Caco-2 (cell line): Measurements from ENCODE around the gene TRIM31. TPM values are rescaled to one million over a fixed set of nuclear protein-coding genes. Genes with fewer than 3 reads are reported as not detected.

Experiments
- BruUV-seq: library from RNA; stranded (reverse); fragments of 400-500 nt; replicated peaks from 2 replicates; lab custom pipeline; 2021; lab: Mats Ljungman, UMichigan
- CTCF ChIA-PET: fragments of 300-600 bp; sonication (Branson Sonifier 250); formaldehyde crosslinking; loops from one replicate; lab custom pipeline; 2022; ENCODE audit warnings: antibody characterized with exemption; lab: Charles Lee
- POLR2A ChIA-PET: fragments of 300-600 bp; sonication (Branson Sonifier 250); formaldehyde crosslinking; loops from one replicate; lab custom pipeline; 2022; ENCODE audit warnings: antibody characterized with exemption; lab: Charles Lee
- DNase-seq, 2 experiments: peaks; one replicate each; pipeline versions ENCODE4 v3.0.0 to v3.0.0-alpha.2; 2020 to 2022
- H3K27me3 ChIP-seq: replicated peaks from 2 replicates; pipeline ENCODE4 v1.6.0; 2011; ENCODE audit warnings: low read length; ENCODE audit not compliant: control insufficient read depth, insufficient read depth
- H3K36me3 ChIP-seq: 2 replicates; pipeline ENCODE4 v1.5.1; 2011; ENCODE audit warnings: low read length; ENCODE audit not compliant: control insufficient read depth, insufficient read depth
- H3K4me1 ChIP-seq: fragments of 250-450 bp; sonication (Bioruptor Pico); 2 replicates; pipeline ENCODE4 v1.5.1; 2020; ENCODE audit warnings: mild to moderate bottlenecking
- H3K4me3 ChIP-seq: 2 replicates; pipeline ENCODE4 v1.5.1; 2011; ENCODE audit warnings: low read depth, mild to moderate bottlenecking, control low read depth, low read length
- H3K9me3 ChIP-seq: fragments of 250-450 bp; sonication (Bioruptor Pico); 2 replicates; pipeline ENCODE4 v1.5.1; 2020; ENCODE audit warnings: mild to moderate bottlenecking, moderate library complexity
- H3K27ac Mint-ChIP-seq: one replicate; pipeline ENCODE4 v1.8.0; 2022; ENCODE audit warnings: mixed read lengths; ENCODE audit not compliant: unreplicated experiment
- H3K27me3 Mint-ChIP-seq: one replicate; pipeline ENCODE4 v1.8.0; 2022; ENCODE audit warnings: mixed read lengths; ENCODE audit not compliant: insufficient read depth, unreplicated experiment
- H3K36me3 Mint-ChIP-seq: one replicate; pipeline ENCODE4 v1.8.0; 2022; ENCODE audit warnings: mild to moderate bottlenecking, mixed read lengths; ENCODE audit not compliant: insufficient read depth, unreplicated experiment
- H3K4me1 Mint-ChIP-seq: one replicate; pipeline ENCODE4 v1.8.0; 2022; ENCODE audit warnings: low read depth, mixed read lengths; ENCODE audit not compliant: unreplicated experiment
- H3K4me3 Mint-ChIP-seq: one replicate; pipeline ENCODE4 v1.8.0; 2022; ENCODE audit warnings: mild to moderate bottlenecking, moderate library complexity, mixed read lengths; ENCODE audit not compliant: unreplicated experiment
- H3K9me3 Mint-ChIP-seq: one replicate; pipeline ENCODE4 v1.8.0; 2022; ENCODE audit warnings: mixed read lengths; ENCODE audit not compliant: unreplicated experiment
- intact Hi-C: fragments of 100-400 bp; cut with micrococcal nuclease; formaldehyde crosslinking; loops from one replicate; pipeline ENCODE4 v1.10.0; 2022; ENCODE audit not compliant: unreplicated experiment
- total RNA-seq: library from RNA; stranded (reverse); gene quantifications from 2 replicates; pipeline ENCODE4 v1.2.3, GENCODE V29; 2022
- TF ChIP-seq, protein P1 (sequence below), 2 experiments: fragments of 200-600 bp in 1 of 2; IDR thresholded peaks; 1 replicate in 1 of 2; 2 replicates in 1 of 2; pipeline versions ENCODE4 v1.5.1 to v1.8.0; 2011 to 2022; ENCODE audit warnings: antibody characterized with exemption in 1 of 2, control low read depth in 1 of 2, inconsistent platforms in 1 of 2, low read depth in 1 of 2, low read length in 1 of 2, mild to moderate bottlenecking in 1 of 2, moderate library complexity in 1 of 2; ENCODE audit not compliant: insufficient read depth in 1 of 2, severe bottlenecking in 1 of 2, unreplicated experiment in 1 of 2

The TRIM31 gene
- total RNA-seq, 1 experiment from 2014 or later: 0.70 TPM

DNA sequence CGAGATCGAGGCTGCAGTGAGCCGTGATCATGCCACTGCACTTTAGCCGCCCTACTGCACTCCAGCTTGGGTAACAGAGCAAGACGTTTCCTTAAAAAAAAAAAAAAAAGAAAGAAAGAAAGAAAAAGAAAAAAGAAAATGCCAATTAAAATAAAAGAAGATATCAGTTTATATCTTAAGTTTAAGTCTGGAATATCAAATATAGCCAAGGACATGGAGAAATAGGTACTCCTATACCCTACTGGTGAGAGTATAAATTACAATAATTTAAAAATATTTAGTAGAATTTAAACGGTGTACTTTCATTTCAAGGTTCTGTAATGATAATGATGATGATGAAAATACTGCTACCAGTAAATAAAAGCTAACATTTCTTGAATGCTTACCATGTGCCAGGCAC, 3.8 kb upstream of the TRIM31 start:
- DNase-seq: no peak
- no TSS peak for BruUV-seq
- Histone ChIP-seq H3K27me3 (no peaks in the 10 kb centered on the region), H3K9me3 (no peaks in the 10 kb centered on the region), H3K4me3 (no peak overlapping the region), H3K36me3 (no peaks in the 10 kb centered on the region), H3K4me1 (peaks cover 37% of the 10 kb centered on the region)
- ChIA-PET POLR2A (no interaction called here), CTCF (interaction anchor here (0.6 to 0.7 kb wide), 2 partner anchors 28 to 131 kb away, joined by 3 to 11 read pairs; no protein-coding TSS in a partner anchor)
- H3K27ac Mint-ChIP-seq: no peak overlapping the region
- H3K27me3 Mint-ChIP-seq: no peaks in the 10 kb centered on the region
- no peak overlapping the region for H3K4me3 Mint-ChIP-seq
- H3K36me3 Mint-ChIP-seq: no peaks in the 10 kb centered on the region
- peaks cover 35% of the 10 kb centered on the region for H3K4me1 Mint-ChIP-seq
- intact Hi-C loops: no loop called here
- H3K9me3 Mint-ChIP-seq: no peaks in the 10 kb centered on the region
- TF ChIP-seq, protein P1, sequence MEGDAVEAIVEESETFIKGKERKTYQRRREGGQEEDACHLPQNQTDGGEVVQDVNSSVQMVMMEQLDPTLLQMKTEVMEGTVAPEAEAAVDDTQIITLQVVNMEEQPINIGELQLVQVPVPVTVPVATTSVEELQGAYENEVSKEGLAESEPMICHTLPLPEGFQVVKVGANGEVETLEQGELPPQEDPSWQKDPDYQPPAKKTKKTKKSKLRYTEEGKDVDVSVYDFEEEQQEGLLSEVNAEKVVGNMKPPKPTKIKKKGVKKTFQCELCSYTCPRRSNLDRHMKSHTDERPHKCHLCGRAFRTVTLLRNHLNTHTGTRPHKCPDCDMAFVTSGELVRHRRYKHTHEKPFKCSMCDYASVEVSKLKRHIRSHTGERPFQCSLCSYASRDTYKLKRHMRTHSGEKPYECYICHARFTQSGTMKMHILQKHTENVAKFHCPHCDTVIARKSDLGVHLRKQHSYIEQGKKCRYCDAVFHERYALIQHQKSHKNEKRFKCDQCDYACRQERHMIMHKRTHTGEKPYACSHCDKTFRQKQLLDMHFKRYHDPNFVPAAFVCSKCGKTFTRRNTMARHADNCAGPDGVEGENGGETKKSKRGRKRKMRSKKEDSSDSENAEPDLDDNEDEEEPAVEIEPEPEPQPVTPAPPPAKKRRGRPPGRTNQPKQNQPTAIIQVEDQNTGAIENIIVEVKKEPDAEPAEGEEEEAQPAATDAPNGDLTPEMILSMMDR (IDR thresholded peaks at IDR 0.05; ENCODE audit: insufficient read depth in 1 of 2, low read depth in 1 of 2, low read length in 1 of 2, severe bottlenecking in 1 of 2, unreplicated experiment in 1 of 2): no peak

DNA sequence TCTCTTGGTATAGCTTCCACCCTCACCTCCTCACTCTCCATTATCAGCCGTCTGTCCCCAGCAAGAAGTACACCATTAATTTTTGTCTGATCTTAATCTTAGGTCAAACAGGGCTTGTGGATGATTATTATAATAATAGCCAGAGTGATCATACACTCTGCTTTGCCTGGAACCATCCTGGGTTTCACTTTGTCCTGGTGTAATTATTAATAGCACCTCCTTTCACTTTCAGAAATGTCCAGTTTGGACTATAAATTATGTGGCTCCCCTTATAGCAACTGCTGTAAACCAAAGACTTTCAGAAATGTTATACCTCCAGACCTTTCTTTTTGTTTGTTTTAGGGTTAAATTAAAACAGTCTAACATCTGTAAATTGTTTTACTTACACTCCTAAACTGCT, 951 bp upstream of the TRIM31 start:
- Mint-ChIP-seq H3K36me3 (no peaks in the 10 kb centered on the region), H3K4me3 (no peak overlapping the region), H3K27ac (no peak overlapping the region), H3K9me3 (no peaks in the 10 kb centered on the region), H3K27me3 (no peaks in the 10 kb centered on the region), H3K4me1 (peaks cover 32% of the 10 kb centered on the region)
- no peaks in the 10 kb centered on the region for H3K36me3 ChIP-seq
- TF ChIP-seq, protein P1 (IDR thresholded peaks at IDR 0.05; ENCODE audit: insufficient read depth in 1 of 2, low read depth in 1 of 2, low read length in 1 of 2, severe bottlenecking in 1 of 2, unreplicated experiment in 1 of 2): no peak
- intact Hi-C loops: no loop called here
- no TSS peak for BruUV-seq
- H3K9me3 ChIP-seq: no peaks in the 10 kb centered on the region
- CTCF ChIA-PET: interaction anchor here (1.8 kb wide), 1 partner anchor 17 kb away, joined by 5 read pairs; no protein-coding TSS in a partner anchor
- H3K4me3 ChIP-seq: no peak overlapping the region
- H3K27me3 ChIP-seq: no peaks in the 10 kb centered on the region
- DNase-seq: no peak
- POLR2A ChIA-PET: no interaction called here
- peaks cover 26% of the 10 kb centered on the region for H3K4me1 ChIP-seq

- peaks cover 22% of the 10 kb centered on the region for H3K4me1 Mint-ChIP-seq
- peaks cover 23% of the 10 kb centered on the region for H3K4me1 ChIP-seq
- H3K9me3 ChIP-seq: no peaks in the 10 kb centered on the region
- H3K4me3 Mint-ChIP-seq: no peak overlapping the region
- no peaks in the 10 kb centered on the region for H3K9me3 Mint-ChIP-seq
- no peak overlapping the region for H3K4me3 ChIP-seq
- H3K27ac Mint-ChIP-seq: no peak overlapping the region
- DNase-seq: no peak
- H3K36me3 Mint-ChIP-seq: no peaks in the 10 kb centered on the region
- no peaks in the 10 kb centered on the region for H3K27me3 Mint-ChIP-seq
- no peaks in the 10 kb centered on the region for H3K36me3 ChIP-seq
- ChIA-PET POLR2A (no interaction called here), CTCF (interaction anchor here (0.6 to 1.8 kb wide), 3 partner anchors 9 to 328 kb away, joined by 3 to 8 read pairs (median 5); no protein-coding TSS in a partner anchor)
- no peaks in the 10 kb centered on the region for H3K27me3 ChIP-seq
- TF ChIP-seq, protein P1 (IDR thresholded peaks at IDR 0.05; ENCODE audit: insufficient read depth in 1 of 2, low read depth in 1 of 2, low read length in 1 of 2, severe bottlenecking in 1 of 2, unreplicated experiment in 1 of 2): no peak
- TSS peak; percentile 74 for BruUV-seq
- intact Hi-C loops: no loop called here
These were observed 392 bp downstream of the TRIM31 start for GRCh38 chr6:30112402-30112994.
